GM12872 (cell line): ENCODE data around the gene DDX56.

Source experiments
- TF ChIP-seq, protein P1 (sequence below): IDR thresholded peaks from 3 replicates; pipeline ENCODE4 v1.5.1; 2011; ENCODE audit warnings: low read depth, mild to moderate bottlenecking, low read length, moderate library complexity; ENCODE audit not compliant: insufficient read depth

DDX56 gene

DNA sequence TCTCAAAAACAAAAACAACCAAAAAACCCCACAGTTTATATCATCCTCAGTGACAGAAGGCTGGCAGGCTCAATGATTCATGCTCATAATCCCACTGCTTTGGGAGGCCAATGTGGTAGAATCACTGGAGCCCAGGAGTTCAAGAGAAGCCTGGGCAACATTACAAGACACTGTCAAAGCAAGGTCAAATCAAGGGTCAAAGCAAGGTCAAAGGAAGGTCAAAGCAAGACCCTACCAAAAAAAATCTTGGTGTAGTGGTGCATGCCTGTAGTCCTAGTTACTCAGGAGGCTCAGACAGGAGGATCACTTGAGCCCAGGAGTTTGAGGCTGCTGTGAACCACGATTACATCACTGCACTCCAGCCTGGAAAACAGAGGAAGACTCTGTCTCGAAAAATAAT is 18.4 kb downstream of the DDX56 start:
- TF ChIP-seq, protein P1, sequence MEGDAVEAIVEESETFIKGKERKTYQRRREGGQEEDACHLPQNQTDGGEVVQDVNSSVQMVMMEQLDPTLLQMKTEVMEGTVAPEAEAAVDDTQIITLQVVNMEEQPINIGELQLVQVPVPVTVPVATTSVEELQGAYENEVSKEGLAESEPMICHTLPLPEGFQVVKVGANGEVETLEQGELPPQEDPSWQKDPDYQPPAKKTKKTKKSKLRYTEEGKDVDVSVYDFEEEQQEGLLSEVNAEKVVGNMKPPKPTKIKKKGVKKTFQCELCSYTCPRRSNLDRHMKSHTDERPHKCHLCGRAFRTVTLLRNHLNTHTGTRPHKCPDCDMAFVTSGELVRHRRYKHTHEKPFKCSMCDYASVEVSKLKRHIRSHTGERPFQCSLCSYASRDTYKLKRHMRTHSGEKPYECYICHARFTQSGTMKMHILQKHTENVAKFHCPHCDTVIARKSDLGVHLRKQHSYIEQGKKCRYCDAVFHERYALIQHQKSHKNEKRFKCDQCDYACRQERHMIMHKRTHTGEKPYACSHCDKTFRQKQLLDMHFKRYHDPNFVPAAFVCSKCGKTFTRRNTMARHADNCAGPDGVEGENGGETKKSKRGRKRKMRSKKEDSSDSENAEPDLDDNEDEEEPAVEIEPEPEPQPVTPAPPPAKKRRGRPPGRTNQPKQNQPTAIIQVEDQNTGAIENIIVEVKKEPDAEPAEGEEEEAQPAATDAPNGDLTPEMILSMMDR = no peak

DNA sequence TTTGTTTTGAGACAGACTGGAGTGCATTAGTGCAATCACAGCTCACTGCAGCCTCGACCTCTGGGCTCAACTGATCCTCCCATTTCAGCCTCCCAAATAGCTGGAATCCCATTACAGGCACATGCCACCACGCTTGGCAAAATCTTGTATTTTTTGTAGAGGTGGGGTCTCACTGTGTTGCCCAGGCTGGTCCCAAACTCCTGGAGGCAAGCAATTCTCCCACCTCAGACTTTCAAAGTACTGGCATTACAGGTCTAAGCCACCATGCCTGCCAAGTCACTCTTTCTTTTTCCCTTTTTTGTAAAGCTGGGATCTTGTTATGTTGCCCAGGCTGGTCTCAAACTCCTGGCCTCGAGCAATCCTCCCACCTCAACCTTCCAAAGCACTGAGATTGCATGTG is 24.3 kb downstream of the DDX56 start:
- TF ChIP-seq, protein P1 = no peak

DNA sequence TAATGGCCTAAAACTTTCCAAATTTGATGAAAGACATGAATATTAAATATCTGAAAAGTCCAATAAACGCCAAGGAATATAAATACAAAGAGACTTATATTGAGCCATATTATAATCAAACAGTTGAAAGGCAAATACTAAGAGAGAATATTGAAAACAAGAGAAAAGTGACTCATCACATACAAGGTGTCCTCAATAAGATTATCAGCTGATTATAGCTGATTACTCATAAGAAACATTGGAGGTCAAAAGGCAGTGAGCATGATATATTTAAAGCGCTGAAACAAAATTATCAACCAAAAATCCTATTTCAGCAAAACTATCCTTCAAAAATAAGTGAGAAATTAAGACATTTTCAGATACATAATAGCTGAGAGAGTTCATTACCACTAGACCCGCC is 24.8 kb downstream of the DDX56 start:
- TF ChIP-seq, protein P1 = no peak

DNA sequence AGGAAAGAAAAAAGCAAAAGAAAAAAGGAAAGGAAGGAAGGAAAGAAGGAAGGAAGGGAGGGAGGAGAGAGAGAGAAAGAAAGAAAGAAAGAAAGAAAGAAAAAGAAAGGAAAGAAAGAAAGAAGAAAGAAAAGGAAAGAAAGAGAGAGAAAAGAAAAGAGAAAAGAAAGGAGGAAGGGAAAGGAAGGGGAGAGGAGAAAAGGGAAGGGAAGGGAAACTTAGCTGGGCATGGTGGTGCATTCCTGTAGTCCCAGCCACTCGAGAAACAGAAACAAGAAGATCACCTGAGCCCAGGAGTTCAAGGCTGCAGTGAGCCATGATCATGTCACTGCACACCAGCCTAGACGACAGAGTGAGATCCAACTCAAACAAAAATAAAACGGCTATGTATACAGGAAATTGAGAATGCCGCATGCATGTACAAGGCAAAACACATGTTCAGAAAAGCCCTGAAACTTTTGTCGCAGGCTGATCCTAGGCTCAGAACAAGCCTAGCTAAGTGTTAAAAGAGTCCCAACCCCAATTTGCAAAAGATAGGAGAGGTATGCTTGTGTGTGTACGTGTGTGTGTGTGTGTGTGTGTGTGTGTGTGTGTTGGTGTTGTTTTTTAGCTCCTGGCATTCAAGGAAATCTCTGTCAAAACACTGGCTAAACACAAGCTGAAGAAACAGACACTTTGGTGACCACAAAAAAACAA is 26.0 kb downstream of the DDX56 start:
- TF ChIP-seq, protein P1 = no peak

DNA sequence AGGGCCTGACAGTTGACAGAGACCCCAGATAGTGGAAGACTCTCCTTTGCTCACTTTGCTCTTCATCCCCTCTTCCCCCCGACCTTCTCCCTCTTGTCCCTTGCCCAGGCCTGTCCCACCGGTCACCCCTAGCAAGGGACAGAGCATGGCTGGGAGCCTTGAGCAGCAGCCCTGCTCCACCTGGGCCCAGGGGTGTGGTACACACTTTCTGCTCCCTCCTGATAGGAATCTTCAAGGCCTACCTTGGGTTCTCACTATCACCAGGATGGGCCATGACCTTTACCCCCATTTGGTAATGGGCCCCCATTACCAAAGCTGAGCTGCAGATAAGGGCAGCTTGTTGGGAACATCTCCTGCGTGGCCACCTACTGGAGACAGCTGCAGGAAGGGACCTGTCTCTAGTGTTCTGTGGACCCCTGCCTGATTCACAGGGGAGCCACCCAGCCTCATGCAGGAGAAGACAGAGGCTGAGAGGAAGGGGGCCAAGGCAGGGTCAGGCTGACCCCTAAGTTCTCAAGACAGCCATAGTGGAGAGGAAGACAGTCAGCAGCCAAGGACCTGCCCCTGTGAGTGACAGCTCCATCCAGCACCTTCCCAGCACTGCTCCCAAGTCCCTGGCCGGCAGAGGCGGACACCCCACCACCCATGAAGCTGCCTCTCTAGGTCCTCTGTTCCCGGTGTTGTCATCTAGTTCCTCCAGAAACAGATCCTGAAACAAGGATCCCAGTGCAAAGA is 31.7 kb downstream of the DDX56 start:
- TF ChIP-seq, protein P1 = no peak

DNA sequence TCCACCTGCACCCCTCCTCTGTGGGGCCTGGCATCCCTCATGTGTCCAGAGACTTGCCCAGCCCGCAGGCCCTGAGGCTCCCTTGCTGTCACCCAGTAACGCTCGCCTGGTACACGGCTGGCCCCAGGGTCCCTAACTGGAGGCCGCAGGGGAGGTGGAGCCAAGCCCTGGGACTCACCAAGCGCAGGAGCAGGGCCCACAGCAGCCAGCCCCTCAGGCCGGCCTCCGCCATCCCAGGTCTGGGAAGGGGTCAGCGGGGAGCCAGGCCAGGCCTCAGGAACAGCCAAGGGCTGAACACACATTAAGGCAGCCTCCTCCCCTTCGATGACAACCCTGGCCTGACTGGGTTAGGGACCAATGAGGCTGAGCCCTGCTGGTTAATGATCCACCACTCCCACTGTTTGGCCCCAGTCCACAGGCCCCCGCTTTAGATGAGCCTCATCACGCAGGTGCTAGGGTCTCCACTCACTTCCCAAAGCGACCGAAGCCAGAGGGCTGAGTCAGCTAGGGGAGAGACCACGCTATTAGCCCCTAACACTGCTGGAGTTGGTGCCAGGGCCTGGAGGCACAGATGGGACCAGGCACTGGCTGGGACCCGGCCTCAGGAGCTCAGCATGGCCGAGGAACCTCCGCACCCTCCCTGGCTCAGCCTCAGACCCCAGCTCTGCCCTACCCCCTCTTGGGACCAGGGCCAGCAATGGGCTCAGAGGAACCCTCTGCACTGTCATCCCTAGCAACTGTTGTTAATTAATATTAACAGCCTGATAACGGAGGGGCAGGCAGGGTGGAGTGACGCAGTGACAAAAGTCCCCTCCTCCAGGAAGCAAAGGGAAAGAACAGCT is 32.5 kb downstream of the DDX56 start, which contains the start of gene NPC1L1:
NPC1L1 (minus strand) TSS at position 303 of the 842 bp plus-strand sequence; CDS start at position 232, 71 bp downstream.
- TF ChIP-seq, protein P1 = no peak

DNA sequence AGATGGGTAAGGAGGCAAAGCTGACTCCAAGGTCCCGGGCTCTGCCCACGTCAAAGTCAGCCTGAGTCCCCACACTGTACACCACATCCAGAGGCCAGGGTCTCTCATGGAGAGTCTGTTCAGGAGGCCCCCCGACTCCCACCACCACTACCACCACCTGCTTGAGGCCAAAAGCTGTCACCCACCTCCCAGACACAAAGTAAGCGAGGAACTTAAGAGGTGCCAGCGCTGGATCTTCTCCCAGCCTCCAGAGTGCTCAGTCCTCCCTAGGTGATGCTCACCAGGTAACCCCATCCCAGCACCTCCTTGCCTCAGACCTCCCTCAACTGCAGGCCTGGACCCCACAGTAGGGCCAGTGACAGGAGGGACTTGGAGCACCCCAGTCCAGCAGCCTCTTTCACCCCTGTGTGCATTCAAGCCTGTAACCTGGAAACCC is 33.1 kb downstream of the DDX56 start:
- TF ChIP-seq, protein P1 = no peak
